Ovary (tissue), 3 donors: ENCODE data around the gene PPL.

Experiments used
- CTCF ChIP-seq, 3 donors: fragments of 450-650 bp in 2 of 3; fragments of 200-600 bp in 1 of 3; IDR thresholded peaks; one replicate each; pipeline versions ENCODE4 v1.5.1 to v1.8.0; 2016 to 2022; ENCODE audit warnings: antibody characterized with exemption in 3 of 3, mild to moderate bottlenecking in 1 of 3
- POLR2A ChIP-seq: fragments of 450-650 bp; IDR thresholded peaks from one replicate; pipeline ENCODE4 v1.6.1; 2017; ENCODE audit warnings: antibody characterized with exemption, mild to moderate bottlenecking, moderate library complexity
- donor health status: DM: no; HTN: no; CAD: no.

- TF ChIP-seq POLR2A (no peak), CTCF (IDR thresholded peaks at IDR 0.05) (no peak)
These were observed 54.2 kb downstream of the PPL start for GRCh38 chr16:4882633-4883285.
